KBM-7 (cell line): ENCODE measurements around the gene COL13A1.

Source experiments
- DNase-seq: peaks from one replicate; pipeline ENCODE4 v3.0.0-alpha.2; 2015
- in situ Hi-C: fragments of 300-500 bp; cut with MboI; formaldehyde crosslinking; loops from 2 replicates; pipeline ENCODE4 v1.14.3; 2020; ENCODE audit warnings: low sequenced_read_pairs, low pct_unique_long_range_greater_than_20kb, mixed read lengths

Gene COL13A1

GRCh38 chr10:69801434-69802315 lies at the start of gene COL13A1:
Gene COL13A1 (plus strand): TSS chr10:69801906. CDS start chr10:69802424, 518 bp downstream.
- in situ Hi-C loops, result no loop called here
- no peak for DNase-seq

GRCh38 chr10:69752479-69752878 lies 49.2 kb upstream of the COL13A1 start:
- in situ Hi-C loops, result no loop called here
- no peak for DNase-seq

GRCh38 chr10:69756279-69756678 lies 45.4 kb upstream of the COL13A1 start:
- in situ Hi-C loops, result no loop called here
- DNase-seq, result no peak

GRCh38 chr10:69757206-69757552 lies 44.5 kb upstream of the COL13A1 start:
- in situ Hi-C loops, result no loop called here
- no peak for DNase-seq

- DNase-seq, result no peak
- in situ Hi-C loops, result no loop called here
Measured at GRCh38 chr10:69757553-69758309, 44.0 kb upstream of the COL13A1 start.

GRCh38 chr10:69758310-69758728 lies 43.4 kb upstream of the COL13A1 start:
- in situ Hi-C loops, result no loop called here
- DNase-seq, result no peak

GRCh38 chr10:69759641-69760040 lies 42.1 kb upstream of the COL13A1 start:
- DNase-seq, result no peak
- in situ Hi-C loops, result no loop called here

- DNase-seq, result no peak
- in situ Hi-C loops, result no loop called here
Measured at GRCh38 chr10:69760072-69760471, 41.6 kb upstream of the COL13A1 start.

- in situ Hi-C loops, result no loop called here
Measured at GRCh38 chr10:69761320-69761719, 40.4 kb upstream of the COL13A1 start.

GRCh38 chr10:69766161-69766910 lies 35.4 kb upstream of the COL13A1 start:
- in situ Hi-C loops, result no loop called here
- DNase-seq, result no peak

More at GRCh38 chr10:69761320-69761719, 40.4 kb upstream of the COL13A1 start:
- DNase-seq, result no peak

- no peak for DNase-seq
- in situ Hi-C loops, result no loop called here
Measured at GRCh38 chr10:69767793-69768192, 33.9 kb upstream of the COL13A1 start.

GRCh38 chr10:69768386-69768785 lies 33.3 kb upstream of the COL13A1 start:
- in situ Hi-C loops, result no loop called here
- no peak for DNase-seq

GRCh38 chr10:69769395-69769992 lies 32.2 kb upstream of the COL13A1 start:
- DNase-seq, result no peak

GRCh38 chr10:69772933-69773704 lies 28.6 kb upstream of the COL13A1 start:
- in situ Hi-C loops, result no loop called here
- DNase-seq, result no peak

More at GRCh38 chr10:69769395-69769992, 32.2 kb upstream of the COL13A1 start:
- in situ Hi-C loops, result no loop called here

- DNase-seq, result no peak
Measured at GRCh38 chr10:69774596-69774995, 27.1 kb upstream of the COL13A1 start.

GRCh38 chr10:69780077-69780476 lies 21.6 kb upstream of the COL13A1 start:
- in situ Hi-C loops, result no loop called here
- DNase-seq, result no peak

More at GRCh38 chr10:69774596-69774995, 27.1 kb upstream of the COL13A1 start:
- in situ Hi-C loops, result no loop called here

GRCh38 chr10:69781576-69781975 lies 20.1 kb upstream of the COL13A1 start:
- in situ Hi-C loops, result no loop called here
- no peak for DNase-seq

- in situ Hi-C loops, result no loop called here
Measured at GRCh38 chr10:69783515-69783914, 18.2 kb upstream of the COL13A1 start.

More at GRCh38 chr10:69783515-69783914, 18.2 kb upstream of the COL13A1 start:
- DNase-seq, result no peak
